Measurements from ENCODE around the gene ARL6IP1.
"Not testable (repeated sequence)": the region's sequence is repeated elsewhere in the genome, so short reads cannot be mapped to it uniquely, and the experiment has no call there.

Gene ARL6IP1

GRCh38 chr16:18788828-18789514, 12.4 kb downstream of the ARL6IP1 start:
- H3K27me3 Mint-ChIP-seq = no peaks in the 10 kb centered on the region
- H3K4me1 Mint-ChIP-seq = peaks cover 56% of the 10 kb centered on the region
- no peak for DNase-seq
- H3K27ac Mint-ChIP-seq = peak overlapping the region; percentile 99
- H3K9me3 Mint-ChIP-seq = no peaks in the 10 kb centered on the region
- peaks cover 88% of the 10 kb centered on the region for H3K36me3 Mint-ChIP-seq (ENCODE audit: low read depth)
- ATAC-seq = no peak
- H3K4me3 Mint-ChIP-seq = peak overlapping the region; percentile 99

GRCh38 chr16:18784917-18785623, 16.3 kb downstream of the ARL6IP1 start:
- Mint-ChIP-seq H3K9me3 (no peaks in the 10 kb centered on the region), H3K4me3 (peak overlapping the region; percentile 99), H3K27ac (peak overlapping the region; percentile 99), H3K4me1 (peaks cover 62% of the 10 kb centered on the region), H3K36me3 (ENCODE audit: low read depth) (peaks cover 73% of the 10 kb centered on the region), H3K27me3 (no peaks in the 10 kb centered on the region)
- DNase-seq (no peak), ATAC-seq (no peak)

- H3K4me1 Mint-ChIP-seq = peaks cover 56% of the 10 kb centered on the region
- no peaks in the 10 kb centered on the region for H3K9me3 Mint-ChIP-seq
- H3K27me3 Mint-ChIP-seq = no peaks in the 10 kb centered on the region
- H3K27ac Mint-ChIP-seq = peak overlapping the region; percentile 70
- peaks cover 59% of the 10 kb centered on the region for H3K36me3 Mint-ChIP-seq (ENCODE audit: low read depth)
- H3K4me3 Mint-ChIP-seq = peak overlapping the region; percentile 99
- ATAC-seq (no peak), DNase-seq (no peak)
Measured at GRCh38 chr16:18783430-18784341, 17.7 kb downstream of the ARL6IP1 start.

- Mint-ChIP-seq H3K27ac (peak overlapping the region; percentile 70), H3K27me3 (no peaks in the 10 kb centered on the region), H3K4me1 (peaks cover 48% of the 10 kb centered on the region), H3K4me3 (no peak overlapping the region), H3K9me3 (no peaks in the 10 kb centered on the region), H3K36me3 (ENCODE audit: low read depth) (peaks cover 51% of the 10 kb centered on the region)
- DNase-seq = no peak
- peak; percentile 27 for ATAC-seq
Measured at GRCh38 chr16:18782697-18783429, 18.5 kb downstream of the ARL6IP1 start.

GRCh38 chr16:18781232-18781631, 20.1 kb downstream of the ARL6IP1 start:
- ATAC-seq, H3K4me3 Mint-ChIP-seq, H3K27me3 Mint-ChIP-seq, H3K9me3 Mint-ChIP-seq, H3K27ac Mint-ChIP-seq, DNase-seq: not testable (repeated sequence)
- peaks cover 36% of the 10 kb centered on the region for H3K36me3 Mint-ChIP-seq (ENCODE audit: low read depth)
- H3K4me1 Mint-ChIP-seq = peaks cover 33% of the 10 kb centered on the region

GRCh38 chr16:18780460-18781026, 20.8 kb downstream of the ARL6IP1 start:
- not testable (repeated sequence) for H3K27ac Mint-ChIP-seq, H3K27me3 Mint-ChIP-seq, ATAC-seq, DNase-seq, H3K9me3 Mint-ChIP-seq, H3K4me3 Mint-ChIP-seq
- peaks cover 29% of the 10 kb centered on the region for H3K36me3 Mint-ChIP-seq (ENCODE audit: low read depth)
- peaks cover 26% of the 10 kb centered on the region for H3K4me1 Mint-ChIP-seq

GRCh38 chr16:18777664-18778063, 23.7 kb downstream of the ARL6IP1 start:
- H3K4me1 Mint-ChIP-seq; DNase-seq; H3K36me3 Mint-ChIP-seq (ENCODE audit: low read depth); H3K4me3 Mint-ChIP-seq; H3K9me3 Mint-ChIP-seq; ATAC-seq; H3K27me3 Mint-ChIP-seq; H3K27ac Mint-ChIP-seq: not testable (repeated sequence)

GRCh38 chr16:18776334-18776733, 25.0 kb downstream of the ARL6IP1 start:
- not testable (repeated sequence) for DNase-seq; H3K4me3 Mint-ChIP-seq; H3K27ac Mint-ChIP-seq; H3K4me1 Mint-ChIP-seq; ATAC-seq; H3K36me3 Mint-ChIP-seq (ENCODE audit: low read depth); H3K27me3 Mint-ChIP-seq; H3K9me3 Mint-ChIP-seq

- H3K27me3 Mint-ChIP-seq; H3K36me3 Mint-ChIP-seq (ENCODE audit: low read depth); ATAC-seq; DNase-seq; H3K4me3 Mint-ChIP-seq; H3K27ac Mint-ChIP-seq; H3K4me1 Mint-ChIP-seq; H3K9me3 Mint-ChIP-seq: not testable (repeated sequence)
Measured at GRCh38 chr16:18774651-18775050, 26.7 kb downstream of the ARL6IP1 start.

GRCh38 chr16:18772171-18772570, 29.2 kb downstream of the ARL6IP1 start:
- not testable (repeated sequence) for H3K9me3 Mint-ChIP-seq; H3K4me3 Mint-ChIP-seq; H3K36me3 Mint-ChIP-seq (ENCODE audit: low read depth); H3K27ac Mint-ChIP-seq; DNase-seq; H3K27me3 Mint-ChIP-seq; ATAC-seq
- H3K4me1 Mint-ChIP-seq = peaks cover 15% of the 10 kb centered on the region

- peak; percentile 72 for ATAC-seq
- DNase-seq; H3K4me3 Mint-ChIP-seq; H3K27me3 Mint-ChIP-seq; H3K36me3 Mint-ChIP-seq (ENCODE audit: low read depth); H3K9me3 Mint-ChIP-seq: not testable (repeated sequence)
- H3K27ac Mint-ChIP-seq = peak overlapping the region; percentile 65
- peaks cover 19% of the 10 kb centered on the region for H3K4me1 Mint-ChIP-seq
Measured at GRCh38 chr16:18770336-18770962, 30.9 kb downstream of the ARL6IP1 start.

- not testable (repeated sequence) for H3K36me3 Mint-ChIP-seq (ENCODE audit: low read depth); H3K27ac Mint-ChIP-seq; H3K27me3 Mint-ChIP-seq; DNase-seq; H3K4me3 Mint-ChIP-seq; H3K9me3 Mint-ChIP-seq
- peak; percentile 57 for ATAC-seq
- peaks cover 19% of the 10 kb centered on the region for H3K4me1 Mint-ChIP-seq
Measured at GRCh38 chr16:18767217-18767616, 34.1 kb downstream of the ARL6IP1 start.

- peaks cover 11% of the 10 kb centered on the region for H3K4me1 Mint-ChIP-seq
- H3K9me3 Mint-ChIP-seq; H3K4me3 Mint-ChIP-seq; DNase-seq; H3K27me3 Mint-ChIP-seq; H3K36me3 Mint-ChIP-seq (ENCODE audit: low read depth); H3K27ac Mint-ChIP-seq: not testable (repeated sequence)
- ATAC-seq = peak; percentile 47
Measured at GRCh38 chr16:18762713-18763112, 38.6 kb downstream of the ARL6IP1 start.
